ENCODE results near the gene MAP3K9. TPM values are rescaled to one million over a fixed set of nuclear protein-coding genes. Genes with fewer than 3 reads are reported as not detected.

The MAP3K9 gene
- total and polyA plus RNA-seq, 2 donors (not counting 3 experiments of a cell fraction or from before 2014, with no cell fraction given), result 0.06 to 0.11 TPM

- no peaks in the 10 kb centered on the region for H3K4me1 ChIP-seq (ENCODE audit: control insufficient read depth, extremely low read depth, insufficient read depth, low read length)
- no peaks in the 10 kb centered on the region for H3K36me3 ChIP-seq (ENCODE audit: control insufficient read depth in 2 of 2, extremely low read depth in 1 of 2, insufficient read depth in 2 of 2, low read length in 2 of 2)
- DNase-seq (ENCODE audit: low read depth, low spot score) (no peak), FAIRE-seq (no peak)
- H3K4me2 ChIP-seq (ENCODE audit: insufficient read depth, low read length), result no peak overlapping the region
- no peaks in the 10 kb centered on the region for H3K9me1 ChIP-seq (replicated peaks; ENCODE audit: control insufficient read depth, extremely low read depth, insufficient read depth, low read length)
- no peaks in the 10 kb centered on the region for H3K9me3 ChIP-seq (replicated peaks; ENCODE audit: control insufficient read depth, insufficient read depth, low read length)
- no peaks in the 10 kb centered on the region for H3K79me2 ChIP-seq (ENCODE audit: control insufficient read depth, insufficient read depth, low read length)
- TF ChIP-seq MYC (IDR thresholded peaks at IDR 0.05; ENCODE audit: low read depth, low read length) (no peak), EZH2 (IDR thresholded peaks at IDR 0.05; ENCODE audit: borderline replicate concordance, low read depth, low read length, severe bottlenecking) (no peak), CTCF (IDR thresholded peaks at IDR 0.05; ENCODE audit: extremely low read depth in 1 of 2, insufficient read depth in 1 of 2, low read depth in 1 of 2, low read length in 2 of 2) (no peak), POLR2AphosphoS5 (IDR thresholded peaks at IDR 0.05; ENCODE audit: insufficient read depth, low read depth, low read length) (no peak), POLR2A (IDR thresholded peaks at IDR 0.05; ENCODE audit: low read depth, low read length) (no peak), GATA2 (IDR thresholded peaks at IDR 0.05; ENCODE audit: insufficient read depth, insufficient read length, low read depth, low read length) (no peak), MAX (IDR thresholded peaks at IDR 0.05; ENCODE audit: insufficient read depth, insufficient read length) (no peak), FOS (IDR thresholded peaks at IDR 0.05; ENCODE audit: borderline replicate concordance, insufficient read depth, low read length) (no peak), JUN (IDR thresholded peaks at IDR 0.05; ENCODE audit: borderline replicate concordance, insufficient read depth, insufficient read length, low read depth) (no peak)
- no peaks in the 10 kb centered on the region for H4K20me1 ChIP-seq (replicated peaks; ENCODE audit: control insufficient read depth, extremely low read depth, insufficient read depth, low read length)
- ChIA-PET POLR2A (no interaction called here), CTCF (interaction anchor here (1.1 to 1.3 kb wide), 3 partner anchors 10 to 620 kb away, joined by 3 to 4 read pairs (median 3); no protein-coding TSS in a partner anchor)
- BruUV-seq (replicated peaks), result no TSS peak
- H3K9ac ChIP-seq (replicated peaks; ENCODE audit: extremely low read depth, insufficient read depth, low read length), result no peak overlapping the region
- H3K27ac ChIP-seq (ENCODE audit: insufficient read depth, low read depth, low read length), result no peak overlapping the region
- intact Hi-C loops (cut with micrococcal nuclease), result no loop called here
- H3K27me3 ChIP-seq (ENCODE audit: control insufficient read depth in 2 of 2, insufficient read depth in 2 of 2, low read length in 2 of 2), result peaks cover 0 to 3% of the 10 kb centered on the region in 2 experiments
- no peak overlapping the region for H2AFZ ChIP-seq (ENCODE audit: low read depth, low read length)
- H3K4me3 ChIP-seq (replicated peaks in 1 of 3; ENCODE audit: insufficient read depth in 1 of 3, low read depth in 1 of 3, low read length in 3 of 3), result no peak overlapping the region
- dilution Hi-C loops (cut with MboI; ENCODE audit: extremely low pct_ligation_motif_present, low sequenced_read_pairs), result no loop called here
Observed at GRCh38 chr14:70707138-70708038, 101.9 kb downstream of the MAP3K9 start.
